Fibroblast of villous mesenchyme (primary cell): ENCODE measurements around the gene ZC3HAV1. TPM values are rescaled to one million over a fixed set of nuclear protein-coding genes. Genes with fewer than 3 reads are reported as not detected.
"Not testable (repeated sequence)": the region's sequence is repeated elsewhere in the genome, so short reads cannot be mapped to it uniquely, and the experiment has no call there.

ENCODE experiments used
- DNase-seq: peaks from one replicate; pipeline ENCODE4 v3.0.0-alpha.2; 2010; ENCODE audit warnings: low read depth
- H3K4me3 ChIP-seq: 2 replicates; pipeline ENCODE4 v1.5.1; 2011; ENCODE audit warnings: low read depth, mild to moderate bottlenecking, low read length
- CTCF ChIP-seq: IDR thresholded peaks from 2 replicates; pipeline ENCODE4 v1.5.1; 2012; ENCODE audit warnings: low read depth, mild to moderate bottlenecking, low read length; ENCODE audit not compliant: insufficient read depth
- total RNA-seq: library from RNA; depleted of rRNA; stranded (reverse); fragments of >200 nt; gene quantifications from 2 replicates; pipeline ENCODE4 v1.2.3, GENCODE V29; 2012

The ZC3HAV1 gene
- total RNA-seq, 1 donor: 56.6 TPM

- no peak for DNase-seq
These were observed 4.0 kb downstream of the ZC3HAV1 start for GRCh38 chr7:139105484-139105883.

GRCh38 chr7:139104091-139104450, 5.4 kb downstream of the ZC3HAV1 start:
- H3K4me3 ChIP-seq: no peak overlapping the region
- DNase-seq: no peak
- TF ChIP-seq CTCF: no peak

More at GRCh38 chr7:139105484-139105883, 4.0 kb downstream of the ZC3HAV1 start:
- peak overlapping the region; percentile 10 for H3K4me3 ChIP-seq
- no peak for TF ChIP-seq CTCF

GRCh38 chr7:139103057-139103815, 6.3 kb downstream of the ZC3HAV1 start:
- H3K4me3 ChIP-seq: no peak overlapping the region
- TF ChIP-seq CTCF: no peak
- DNase-seq: no peak

- not testable (repeated sequence) for DNase-seq, H3K4me3 ChIP-seq
These were observed 7.8 kb downstream of the ZC3HAV1 start for GRCh38 chr7:139101637-139102158.

- peak; percentile 50 for DNase-seq
- H3K4me3 ChIP-seq: no peak overlapping the region
- TF ChIP-seq CTCF: no peak
These were observed 10.2 kb downstream of the ZC3HAV1 start for GRCh38 chr7:139099172-139099947.

GRCh38 chr7:139095194-139095659, 14.3 kb downstream of the ZC3HAV1 start:
- H3K4me3 ChIP-seq: no peak overlapping the region
- peak; percentile 19 for DNase-seq
- no peak for TF ChIP-seq CTCF

- TF ChIP-seq CTCF: no peak
These were observed 14.9 kb downstream of the ZC3HAV1 start for GRCh38 chr7:139094596-139094995.

More at GRCh38 chr7:139094596-139094995, 14.9 kb downstream of the ZC3HAV1 start:
- peak; percentile 52 for DNase-seq
- H3K4me3 ChIP-seq: no peak overlapping the region
